ENCODE measurements around the gene SLC25A13.

DNA sequence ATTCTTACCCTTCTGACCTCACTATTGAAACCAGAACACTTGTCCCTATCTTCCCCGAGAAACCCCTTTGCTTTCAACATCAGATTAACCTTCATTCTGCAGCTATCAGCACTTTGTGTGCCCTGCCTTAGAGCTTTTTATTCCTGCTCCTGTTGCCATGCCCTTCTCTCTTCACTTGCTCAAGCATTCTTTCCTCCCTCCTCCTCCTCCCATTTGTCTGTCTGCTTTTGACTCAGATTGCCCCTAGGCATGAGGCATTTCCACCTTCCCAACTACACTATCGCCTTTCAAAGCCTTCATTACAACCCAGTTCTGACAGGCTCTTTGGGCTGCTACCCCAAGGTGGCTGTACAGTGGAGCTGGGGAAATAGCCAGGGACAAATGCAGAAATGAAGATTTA lies 143.3 kb downstream of the SLC25A13 start:
- TF ChIP-seq CTCF (conservative IDR thresholded peaks at IDR 0.05) (no peak), ZFX (IDR thresholded peaks at IDR 0.05) (no peak)
